A673 (cell line): Measurements from ENCODE around the gene LEAP2. TPM values are rescaled to one million over a fixed set of nuclear protein-coding genes. Genes with fewer than 3 reads are reported as not detected.
A peak's percentile ranks its signal among the peaks of the same experiment; 100 is the strongest.

Experiments used
- BruUV-seq: library from RNA; stranded (reverse); fragments of 400-500 nt; replicated peaks from 2 replicates; lab custom pipeline; 2021; lab: Mats Ljungman, UMichigan
- CTCF ChIA-PET: fragments of 300-600 bp; sonication (Branson Sonifier 250); formaldehyde crosslinking; loops from one replicate; lab custom pipeline; 2022; ENCODE audit warnings: antibody characterized with exemption; lab: Charles Lee
- POLR2A ChIA-PET: fragments of 300-600 bp; sonication (Branson Sonifier 250); formaldehyde crosslinking; loops from one replicate; lab custom pipeline; 2022; ENCODE audit warnings: antibody characterized with exemption; ENCODE audit not compliant: low non-redundant PET; lab: Charles Lee
- DNase-seq: peaks from one replicate; pipeline ENCODE4 v3.0.0-alpha.2; 2015; ENCODE audit warnings: low spot score
- H3K27ac ChIP-seq: fragments of 200-600 bp; sonication (generic); 2 replicates; pipeline ENCODE4 v1.5.1; 2016; ENCODE audit warnings: mixed run types, low read depth, mild to moderate bottlenecking, mixed read lengths, antibody characterized with exemption, low read length; ENCODE audit not compliant: poor library complexity, severe bottlenecking
- H3K27me3 ChIP-seq: fragments of 200-600 bp; sonication (generic); replicated peaks from 2 replicates; pipeline ENCODE4 v1.6.1; 2017; ENCODE audit warnings: mixed run types, low read depth, mild to moderate bottlenecking, mixed read lengths, antibody characterized with exemption, low read length; ENCODE audit not compliant: insufficient read depth, poor library complexity
- H3K36me3 ChIP-seq: fragments of 200-600 bp; sonication (generic); 2 replicates; pipeline ENCODE4 v1.6.1; 2016; ENCODE audit warnings: mixed run types, mild to moderate bottlenecking, mixed read lengths, antibody characterized with exemption, low read length; ENCODE audit not compliant: insufficient read depth, poor library complexity, severe bottlenecking
- H3K4me1 ChIP-seq: fragments of 200-600 bp; sonication (generic); 2 replicates; pipeline ENCODE4 v1.6.1; 2017; ENCODE audit warnings: mixed run types, mild to moderate bottlenecking, mixed read lengths, antibody characterized with exemption, low read length; ENCODE audit not compliant: insufficient read depth, poor library complexity, severe bottlenecking
- H3K4me3 ChIP-seq: fragments of 200-600 bp; sonication (generic); 2 replicates; pipeline ENCODE4 v1.5.1; 2016; ENCODE audit warnings: low read depth, mixed run types, mild to moderate bottlenecking, mixed read lengths, low read length; ENCODE audit not compliant: poor library complexity, severe bottlenecking
- H3K9me3 ChIP-seq: fragments of 200-600 bp; sonication (generic); 2 replicates; pipeline ENCODE4 v1.6.1; 2016; ENCODE audit warnings: mixed run types, low read depth, mild to moderate bottlenecking, mixed read lengths, antibody characterized with exemption, low read length; ENCODE audit not compliant: poor library complexity, severe bottlenecking
- CTCF ChIP-seq: fragments of 300-800, 200-600 bp; sonication (generic); conservative IDR thresholded peaks from 2 replicates; pipeline ENCODE4 v1.5.1; 2017; ENCODE audit warnings: low read depth, mild to moderate bottlenecking, antibody characterized with exemption, low read length, moderate library complexity, mixed read lengths
- EZH2 ChIP-seq: fragments of 200-600 bp; sonication (generic); IDR thresholded peaks from 2 replicates; pipeline ENCODE4 v1.6.1; 2017; ENCODE audit warnings: borderline replicate concordance, low read depth, mild to moderate bottlenecking, mixed read lengths, antibody characterized with exemption, low read length; ENCODE audit not compliant: poor library complexity, severe bottlenecking
- intact Hi-C: fragments of 100-400 bp; cut with micrococcal nuclease; formaldehyde crosslinking; loops from one replicate; pipeline ENCODE4 v1.10.0; 2022; ENCODE audit not compliant: unreplicated experiment
- total RNA-seq: library from RNA; stranded (reverse); gene quantifications from 2 replicates; pipeline ENCODE4 v1.2.3, GENCODE V29; 2021

LEAP2 gene
- total RNA-seq, 1 experiment from 2014 or later, result 2.9 TPM

- no peak for TF ChIP-seq CTCF
- TF ChIP-seq EZH2, result no peak
- H3K4me3 ChIP-seq, result peak overlapping the region; percentile 56
- BruUV-seq, result no TSS peak
- no peaks in the 10 kb centered on the region for H3K36me3 ChIP-seq
- ChIA-PET POLR2A (no interaction called here), CTCF (no interaction called here)
- H3K27ac ChIP-seq, result no peak overlapping the region
- peaks cover 2% of the 10 kb centered on the region for H3K4me1 ChIP-seq
- intact Hi-C loops, result loop anchor here (2.0 kb wide), 1 partner anchor 52 kb away; no protein-coding TSS in a partner anchor
- H3K9me3 ChIP-seq, result no peaks in the 10 kb centered on the region
- no peak for DNase-seq
- H3K27me3 ChIP-seq, result peaks cover 9% of the 10 kb centered on the region
Measured at GRCh38 chr5:132831095-132831860, 42.2 kb upstream of the LEAP2 start.

- H3K4me3 ChIP-seq, result no peak overlapping the region
- no peak for DNase-seq
- TF ChIP-seq CTCF, result no peak
- no peak for TF ChIP-seq EZH2
- peaks cover 2% of the 10 kb centered on the region for H3K4me1 ChIP-seq
- ChIA-PET CTCF (interaction anchor here (0.6 kb wide), 1 partner anchor 327 kb away, joined by 3 read pairs; no protein-coding TSS in a partner anchor), POLR2A (no interaction called here)
- H3K27ac ChIP-seq, result no peak overlapping the region
- intact Hi-C loops, result no loop called here
- no TSS peak for BruUV-seq
- H3K36me3 ChIP-seq, result no peaks in the 10 kb centered on the region
- no peaks in the 10 kb centered on the region for H3K9me3 ChIP-seq
- H3K27me3 ChIP-seq, result peaks cover 9% of the 10 kb centered on the region
Measured at GRCh38 chr5:132832612-132833011, 40.9 kb upstream of the LEAP2 start.

GRCh38 chr5:132834057-132834456, 39.4 kb upstream of the LEAP2 start:
- intact Hi-C loops, result no loop called here
- Histone ChIP-seq H3K9me3 (no peaks in the 10 kb centered on the region), H3K36me3 (no peaks in the 10 kb centered on the region), H3K27ac (no peak overlapping the region), H3K4me3 (no peak overlapping the region), H3K27me3 (peaks cover 6% of the 10 kb centered on the region), H3K4me1 (peaks cover 2% of the 10 kb centered on the region)
- no peak for DNase-seq
- ChIA-PET POLR2A (no interaction called here), CTCF (no interaction called here)
- no peak for TF ChIP-seq CTCF
- no peak for TF ChIP-seq EZH2
- BruUV-seq, result no TSS peak
